Bronchial epithelial cell (primary cell): Measurements from ENCODE around the gene CEBPG. TPM values are rescaled to one million over a fixed set of nuclear protein-coding genes. Genes with fewer than 3 reads are reported as not detected.

Source experiments
- DNase-seq: peaks from one replicate; pipeline ENCODE4 v3.0.0-alpha.2; 2010; ENCODE audit warnings: low read depth
- FAIRE-seq: peaks from 2 replicates; lab custom pipeline; 2011; peaks lifted over from hg19 to GRCh38; lab: Jason Lieb, UNC
- H3K27me3 ChIP-seq: 2 replicates; pipeline ENCODE4 v1.5.1; 2011; ENCODE audit warnings: low read length; ENCODE audit not compliant: control insufficient read depth, insufficient read depth
- H3K36me3 ChIP-seq: 2 replicates; pipeline ENCODE4 v1.5.1; 2011; ENCODE audit warnings: low read length; ENCODE audit not compliant: control insufficient read depth, insufficient read depth
- H3K4me3 ChIP-seq: 2 replicates; pipeline ENCODE4 v1.5.1; 2011; ENCODE audit warnings: mild to moderate bottlenecking, low read depth, low read length, control low read depth
- CTCF ChIP-seq: IDR thresholded peaks from 2 replicates; pipeline ENCODE4 v1.5.1; 2011; ENCODE audit warnings: mild to moderate bottlenecking, moderate library complexity, low read length, control low read depth, inconsistent platforms; ENCODE audit not compliant: insufficient read depth, severe bottlenecking
- total RNA-seq: library from RNA; depleted of rRNA; stranded (reverse); fragments of >200 nt; gene quantifications from 2 replicates; pipeline ENCODE4 v1.2.1, GENCODE V29; 2014

The CEBPG gene
- total RNA-seq, 1 donor from 2014 or later = 128 TPM

- no peak for TF ChIP-seq CTCF
- Histone ChIP-seq H3K36me3 (no peaks in the 10 kb centered on the region), H3K27me3 (no peaks in the 10 kb centered on the region), H3K4me3 (no peak overlapping the region)
- DNase-seq = no peak
- FAIRE-seq = no peak
Measured at GRCh38 chr19:33427801-33428626, 54.5 kb downstream of the CEBPG start.

- DNase-seq (no peak), FAIRE-seq (no peak)
- Histone ChIP-seq H3K4me3 (no peak overlapping the region), H3K36me3 (no peaks in the 10 kb centered on the region), H3K27me3 (no peaks in the 10 kb centered on the region)
- TF ChIP-seq CTCF = no peak
Measured at GRCh38 chr19:33428627-33429125, 55.2 kb downstream of the CEBPG start.

- no peaks in the 10 kb centered on the region for H3K27me3 ChIP-seq
- FAIRE-seq (no peak), DNase-seq (no peak)
- H3K36me3 ChIP-seq = no peaks in the 10 kb centered on the region
- no peak overlapping the region for H3K4me3 ChIP-seq
- no peak for TF ChIP-seq CTCF
Measured at GRCh38 chr19:33429891-33430673, 56.6 kb downstream of the CEBPG start.

GRCh38 chr19:33430674-33431277, 57.3 kb downstream of the CEBPG start:
- DNase-seq (peak; percentile 39), FAIRE-seq (no peak)
- H3K27me3 ChIP-seq = no peaks in the 10 kb centered on the region
- no peaks in the 10 kb centered on the region for H3K36me3 ChIP-seq
- no peak overlapping the region for H3K4me3 ChIP-seq
- peak; percentile 95 for TF ChIP-seq CTCF

- no peak for DNase-seq
- no peak for FAIRE-seq
- no peak for TF ChIP-seq CTCF
- no peaks in the 10 kb centered on the region for H3K36me3 ChIP-seq
- no peak overlapping the region for H3K4me3 ChIP-seq
- no peaks in the 10 kb centered on the region for H3K27me3 ChIP-seq
Measured at GRCh38 chr19:33432015-33432414, 58.5 kb downstream of the CEBPG start.

Other genes with a start within 250 kb of the CEBPG start
- not detected in 2 replicates for gene WDR88, start 241.6 kb upstream of the CEBPG start, total RNA-seq
- 9.0 and 10.2 TPM in 2 replicates for gene LRP3, start 179.4 kb upstream of the CEBPG start, total RNA-seq
- under 0.01 TPM in 1 of 2 replicates, not detected in the other for gene SLC7A10, start 147.9 kb upstream of the CEBPG start, total RNA-seq
- 10.8 and 17.4 TPM in 2 replicates for gene CEBPA, start 71.2 kb upstream of the CEBPG start, total RNA-seq
- 33.7 and 35.8 TPM in 2 replicates for gene PEPD, start 148.1 kb downstream of the CEBPG start, total RNA-seq
- gene CHST8, start 248.2 kb downstream of the CEBPG start, total RNA-seq = under 0.01 and 0.13 TPM in 2 replicates